Nucleus accumbens (tissue), 56 donors: ENCODE results near the gene TMEM220.

Experiments used
- DNase-seq, 56 donors: peaks; one replicate each; lab custom pipeline; 2025; lab: John Stamatoyannopoulos, UW

TMEM220 gene

DNA sequence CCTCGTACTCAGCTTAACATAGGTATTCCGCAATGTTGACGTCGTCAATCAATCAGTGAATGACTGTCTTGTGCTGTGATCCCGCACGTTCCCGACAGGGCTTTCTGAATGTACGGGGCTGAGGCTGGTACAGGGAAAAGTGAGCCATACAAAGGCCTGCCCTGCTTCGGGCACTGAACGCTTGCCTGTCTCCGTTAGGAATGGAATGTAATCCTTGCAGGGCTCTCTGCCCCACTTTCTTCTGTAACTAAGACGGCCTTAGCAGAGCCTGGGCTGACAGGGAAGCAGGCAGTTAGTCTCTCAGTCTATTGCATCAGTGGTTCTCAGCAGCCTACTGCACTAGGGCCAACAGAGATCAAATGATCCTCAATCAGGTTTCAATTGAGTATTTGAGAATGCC is 56.5 kb downstream of the TMEM220 start:
- no peak for DNase-seq

- no peak for DNase-seq
Observed at GRCh38 chr17:10668775-10669174, 61.0 kb downstream of the TMEM220 start.

- DNase-seq: no peak
Observed at GRCh38 chr17:10666906-10667305, 62.9 kb downstream of the TMEM220 start.

DNA sequence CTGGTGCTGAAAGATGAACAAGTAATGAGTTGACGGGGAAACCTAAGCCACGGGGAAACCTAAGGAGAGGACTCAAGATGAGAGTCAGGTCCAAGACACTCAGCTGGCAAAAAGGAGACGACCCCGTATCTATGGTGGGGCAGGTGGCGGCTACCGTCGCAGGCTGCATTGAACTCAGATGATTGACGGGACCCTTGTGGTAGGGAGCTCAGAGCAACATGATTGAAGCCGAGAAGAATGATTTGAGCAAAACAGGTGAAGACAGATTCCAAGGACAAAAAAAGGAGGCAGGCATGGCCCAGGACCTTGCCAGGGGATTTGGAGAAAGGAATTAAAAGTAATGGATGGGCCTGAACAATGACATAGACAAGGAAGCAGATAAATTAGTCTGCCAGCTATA is 65.3 kb downstream of the TMEM220 start:
- no peak for DNase-seq
